ENCODE results near the gene LINC01488.

GRCh38 chr11:69508974-69509373, 27.5 kb downstream of the LINC01488 start:
- TF ChIP-seq CTCF (IDR thresholded peaks at IDR 0.05) = no peak
- no peak for TF ChIP-seq POLR2A (IDR thresholded peaks at IDR 0.05)

All from Peyer's patch (tissue), 4 donors.